OCI-LY1 (cell line): ENCODE measurements around the gene GPHB5.

Source experiments
- H2AFZ ChIP-seq: fragments of 200-600 bp; sonication (generic), shearing (Covaris generic); 2 replicates; pipeline ENCODE4 v1.6.0; 2014; ENCODE audit warnings: antibody characterized with exemption, mild to moderate bottlenecking, low read length
- H3F3A ChIP-seq: fragments of 200-600 bp; sonication (generic), shearing (Covaris generic); 2 replicates; pipeline ENCODE4 v1.6.0; 2014; ENCODE audit warnings: mild to moderate bottlenecking, antibody characterized with exemption, low read length, moderate library complexity; ENCODE audit not compliant: insufficient read depth
- H3K27ac ChIP-seq: fragments of 200-600 bp; sonication (generic); 2 replicates; pipeline ENCODE4 v1.5.1; 2014; ENCODE audit warnings: low read length, mixed run types, mild to moderate bottlenecking, low read depth; ENCODE audit not compliant: poor library complexity, severe bottlenecking
- H3K27me3 ChIP-seq: fragments of 200-600 bp; sonication (generic); 2 replicates; pipeline ENCODE4 v1.6.0; 2014; ENCODE audit warnings: antibody characterized with exemption, mild to moderate bottlenecking, low read length, moderate library complexity; ENCODE audit not compliant: insufficient read depth
- H3K36me3 ChIP-seq: fragments of 200-600 bp; sonication (generic); 2 replicates; pipeline ENCODE4 v1.6.1; 2014; ENCODE audit warnings: mild to moderate bottlenecking, antibody characterized with exemption, low read length, moderate library complexity, mixed read lengths; ENCODE audit not compliant: insufficient read depth
- H3K4me1 ChIP-seq: fragments of 200-600 bp; sonication (generic); 2 replicates; pipeline ENCODE4 v1.5.1; 2014; ENCODE audit warnings: mild to moderate bottlenecking, low read length, moderate library complexity; ENCODE audit not compliant: insufficient read depth, severe bottlenecking
- H3K4me2 ChIP-seq: fragments of 200-600 bp; sonication (generic), shearing (Covaris generic); 2 replicates; pipeline ENCODE4 v1.6.1; 2014; ENCODE audit warnings: low read length
- H3K4me3 ChIP-seq: fragments of 200-600 bp; sonication (generic); 2 replicates; pipeline ENCODE4 v1.5.1; 2014; ENCODE audit warnings: low read length, low read depth, mild to moderate bottlenecking, mixed read lengths; ENCODE audit not compliant: poor library complexity, severe bottlenecking
- H3K79me2 ChIP-seq: fragments of 200-600 bp; shearing (Covaris generic); 2 replicates; pipeline ENCODE4 v1.6.1; 2016; ENCODE audit warnings: mixed run types, low read length, mixed read lengths; ENCODE audit not compliant: insufficient read depth
- H3K9ac ChIP-seq: fragments of 200-600 bp; sonication (generic), shearing (Covaris generic); 2 replicates; pipeline ENCODE4 v1.6.1; 2014; ENCODE audit warnings: mild to moderate bottlenecking, low read length, mixed read lengths
- H3K9me2 ChIP-seq: fragments of 200-600 bp; sonication (generic), shearing (Covaris generic); 2 replicates; pipeline ENCODE4 v1.6.1; 2014; ENCODE audit warnings: low read depth, mild to moderate bottlenecking, low read length, mixed read lengths
- H3K9me3 ChIP-seq: fragments of 200-600 bp; shearing (Covaris generic); 2 replicates; pipeline ENCODE4 v1.6.1; 2014; ENCODE audit warnings: low read length, mixed read lengths
- H4K20me1 ChIP-seq: fragments of 200-600 bp; sonication (generic), shearing (Covaris generic); 2 replicates; pipeline ENCODE4 v1.6.0; 2016; ENCODE audit warnings: mild to moderate bottlenecking, low read length; ENCODE audit not compliant: insufficient read depth
- EZH2 ChIP-seq: fragments of 200-600 bp; sonication (generic), shearing (Covaris generic); IDR thresholded peaks from 2 replicates; pipeline ENCODE4 v1.8.0; 2017; ENCODE audit warnings: borderline replicate concordance, mixed run types, mild to moderate bottlenecking, antibody characterized with exemption, low read length, moderate library complexity, mixed read lengths
- TF ChIP-seq, protein P1 (sequence below): fragments of 200-600 bp; sonication (generic), shearing (Covaris generic); IDR thresholded peaks from 2 replicates; pipeline ENCODE4 v1.5.1; 2017; ENCODE audit warnings: mild to moderate bottlenecking, antibody characterized with exemption, low read length, moderate library complexity, mixed read lengths

GPHB5 gene

GRCh38 chr14:63361790-63362189, 43.1 kb upstream of the GPHB5 start:
- TF ChIP-seq, protein P1, sequence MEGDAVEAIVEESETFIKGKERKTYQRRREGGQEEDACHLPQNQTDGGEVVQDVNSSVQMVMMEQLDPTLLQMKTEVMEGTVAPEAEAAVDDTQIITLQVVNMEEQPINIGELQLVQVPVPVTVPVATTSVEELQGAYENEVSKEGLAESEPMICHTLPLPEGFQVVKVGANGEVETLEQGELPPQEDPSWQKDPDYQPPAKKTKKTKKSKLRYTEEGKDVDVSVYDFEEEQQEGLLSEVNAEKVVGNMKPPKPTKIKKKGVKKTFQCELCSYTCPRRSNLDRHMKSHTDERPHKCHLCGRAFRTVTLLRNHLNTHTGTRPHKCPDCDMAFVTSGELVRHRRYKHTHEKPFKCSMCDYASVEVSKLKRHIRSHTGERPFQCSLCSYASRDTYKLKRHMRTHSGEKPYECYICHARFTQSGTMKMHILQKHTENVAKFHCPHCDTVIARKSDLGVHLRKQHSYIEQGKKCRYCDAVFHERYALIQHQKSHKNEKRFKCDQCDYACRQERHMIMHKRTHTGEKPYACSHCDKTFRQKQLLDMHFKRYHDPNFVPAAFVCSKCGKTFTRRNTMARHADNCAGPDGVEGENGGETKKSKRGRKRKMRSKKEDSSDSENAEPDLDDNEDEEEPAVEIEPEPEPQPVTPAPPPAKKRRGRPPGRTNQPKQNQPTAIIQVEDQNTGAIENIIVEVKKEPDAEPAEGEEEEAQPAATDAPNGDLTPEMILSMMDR = peak; percentile 30; the same call in 1 of the 2 replicates
- TF ChIP-seq EZH2 = no peak
- Histone ChIP-seq H3K4me2 (no peak overlapping the region), H3K9ac (no peak overlapping the region), H3K9me3 (no peaks in the 10 kb centered on the region), H3K4me1 (no peaks in the 10 kb centered on the region), H2AFZ (no peak overlapping the region), H3K27me3 (no peaks in the 10 kb centered on the region; the same call in none of the 2 replicates), H4K20me1 (no peaks in the 10 kb centered on the region), H3K9me2 (no peaks in the 10 kb centered on the region), H3K4me3 (no peak overlapping the region), H3K27ac (no peak overlapping the region), H3K79me2 (no peaks in the 10 kb centered on the region), H3F3A (no peaks in the 10 kb centered on the region), H3K36me3 (no peaks in the 10 kb centered on the region)

- H3K4me2 ChIP-seq = no peak overlapping the region
- no peaks in the 10 kb centered on the region for H3K4me1 ChIP-seq
- no peak overlapping the region for H3K27ac ChIP-seq
- no peaks in the 10 kb centered on the region for H3K9me3 ChIP-seq
- H4K20me1 ChIP-seq = no peaks in the 10 kb centered on the region
- no peaks in the 10 kb centered on the region for H3K79me2 ChIP-seq
- TF ChIP-seq, protein P1 = no peak
- no peak for TF ChIP-seq EZH2
- no peaks in the 10 kb centered on the region; the same call in none of the 2 replicates for H3K27me3 ChIP-seq
- no peak overlapping the region for H3K9ac ChIP-seq
- H3K9me2 ChIP-seq = no peaks in the 10 kb centered on the region
- H3K4me3 ChIP-seq = no peak overlapping the region
- H2AFZ ChIP-seq = no peak overlapping the region
- H3K36me3 ChIP-seq = no peaks in the 10 kb centered on the region
- H3F3A ChIP-seq = no peaks in the 10 kb centered on the region
These were observed 39.1 kb upstream of the GPHB5 start for GRCh38 chr14:63357841-63358240.

DNA sequence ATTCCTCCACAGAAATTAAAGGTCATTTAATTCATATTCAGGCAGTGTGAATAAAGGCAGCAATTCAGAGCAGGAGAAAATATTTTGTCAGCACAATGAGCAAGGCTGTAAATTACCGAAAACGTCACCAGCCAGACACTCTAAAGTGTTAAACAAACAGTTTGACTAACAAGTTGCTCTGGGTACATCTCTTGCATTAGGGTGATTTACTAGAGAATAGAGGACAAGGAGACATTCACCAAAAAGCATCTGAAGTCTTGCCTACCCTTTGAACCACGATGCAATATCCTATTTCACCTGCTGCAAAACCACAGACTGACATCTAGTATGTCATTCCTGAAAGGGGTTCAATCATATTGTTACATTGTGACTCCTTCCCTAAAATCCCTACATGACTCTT, 27.1 kb upstream of the GPHB5 start:
- no peak for TF ChIP-seq EZH2
- TF ChIP-seq, protein P1 = no peak
- no peak overlapping the region for H2AFZ ChIP-seq

More for the DNA sequence above, 27.1 kb upstream of the GPHB5 start:
- H3K79me2 ChIP-seq = no peaks in the 10 kb centered on the region
- no peaks in the 10 kb centered on the region; the same call in 1 of the 2 replicates for H3K27me3 ChIP-seq
- no peak overlapping the region for H3K4me3 ChIP-seq
- no peaks in the 10 kb centered on the region for H4K20me1 ChIP-seq
- H3F3A ChIP-seq = no peaks in the 10 kb centered on the region
- no peaks in the 10 kb centered on the region for H3K9me2 ChIP-seq
- no peaks in the 10 kb centered on the region for H3K9me3 ChIP-seq
- no peaks in the 10 kb centered on the region for H3K36me3 ChIP-seq
- no peak overlapping the region for H3K4me2 ChIP-seq
- no peak overlapping the region for H3K27ac ChIP-seq
- no peaks in the 10 kb centered on the region for H3K4me1 ChIP-seq
- H3K9ac ChIP-seq = no peak overlapping the region
